Keratinocyte (primary cell): ENCODE results near the gene IL11.

ENCODE experiments used
- EZH2 ChIP-seq: IDR thresholded peaks from one replicate; pipeline ENCODE4 v1.6.1; 2012; ENCODE audit warnings: inconsistent platforms, mild to moderate bottlenecking, low read length, moderate library complexity
- TF ChIP-seq, protein P1 (sequence below), 3 experiments: IDR thresholded peaks in 1 of 3; conservative IDR thresholded peaks in 1 of 3; optimal IDR thresholded peaks in 1 of 3; 2 replicates in 2 of 3; 3 replicates in 1 of 3; pipeline versions ENCODE3 to v1.5.1; 2011; ENCODE audit warnings: low read length in 3 of 3, mild to moderate bottlenecking in 3 of 3, moderate library complexity in 2 of 3, control low read depth in 1 of 3, inconsistent platforms in 1 of 3; ENCODE audit not compliant: insufficient read depth in 2 of 3; ENCODE audit errors: extremely low read depth in 1 of 3

DNA sequence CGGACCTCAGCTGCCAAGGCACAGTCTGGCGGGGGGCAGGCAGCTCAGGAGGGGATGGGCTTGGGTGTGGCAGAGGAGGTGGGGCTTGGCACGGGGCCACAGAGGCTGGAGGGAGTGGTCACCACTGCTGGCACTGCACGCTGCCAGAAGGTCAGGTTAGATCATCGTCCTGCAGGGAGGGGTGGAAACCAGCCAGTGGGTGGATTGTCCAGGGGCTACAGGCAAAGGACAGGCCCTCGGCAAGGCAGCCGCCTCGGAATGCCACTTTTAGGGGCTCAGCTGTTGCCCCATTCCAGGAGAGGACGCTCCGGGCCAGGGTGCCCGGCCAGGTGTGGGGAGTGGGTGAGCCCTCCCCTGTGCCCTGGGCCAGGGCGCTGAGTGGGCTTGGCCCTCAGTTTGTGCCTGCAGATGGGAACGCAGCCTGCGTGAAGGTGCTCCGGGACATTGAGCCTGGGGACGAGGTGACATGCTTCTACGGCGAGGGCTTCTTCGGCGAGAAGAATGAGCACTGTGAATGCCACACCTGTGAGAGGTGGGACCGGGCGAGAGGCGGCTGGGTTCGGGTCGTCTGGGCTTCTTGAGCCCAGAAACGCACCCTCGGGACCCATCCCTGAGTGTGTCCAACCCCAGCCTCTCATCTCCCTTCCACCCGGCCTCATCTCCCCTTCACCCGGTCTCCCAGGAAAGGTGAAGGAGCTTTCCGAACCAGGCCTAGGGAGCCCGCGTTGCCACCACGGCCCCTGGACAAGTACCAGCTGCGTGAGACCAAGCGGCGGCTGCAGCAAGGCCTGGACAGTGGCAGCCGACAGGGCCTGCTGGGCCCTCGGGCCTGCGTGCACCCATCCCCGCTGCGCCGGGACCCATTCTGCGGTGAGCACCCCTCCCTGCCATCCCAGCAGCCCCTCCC, 24.2 kb downstream of the IL11 start:
- TF ChIP-seq, protein P1, sequence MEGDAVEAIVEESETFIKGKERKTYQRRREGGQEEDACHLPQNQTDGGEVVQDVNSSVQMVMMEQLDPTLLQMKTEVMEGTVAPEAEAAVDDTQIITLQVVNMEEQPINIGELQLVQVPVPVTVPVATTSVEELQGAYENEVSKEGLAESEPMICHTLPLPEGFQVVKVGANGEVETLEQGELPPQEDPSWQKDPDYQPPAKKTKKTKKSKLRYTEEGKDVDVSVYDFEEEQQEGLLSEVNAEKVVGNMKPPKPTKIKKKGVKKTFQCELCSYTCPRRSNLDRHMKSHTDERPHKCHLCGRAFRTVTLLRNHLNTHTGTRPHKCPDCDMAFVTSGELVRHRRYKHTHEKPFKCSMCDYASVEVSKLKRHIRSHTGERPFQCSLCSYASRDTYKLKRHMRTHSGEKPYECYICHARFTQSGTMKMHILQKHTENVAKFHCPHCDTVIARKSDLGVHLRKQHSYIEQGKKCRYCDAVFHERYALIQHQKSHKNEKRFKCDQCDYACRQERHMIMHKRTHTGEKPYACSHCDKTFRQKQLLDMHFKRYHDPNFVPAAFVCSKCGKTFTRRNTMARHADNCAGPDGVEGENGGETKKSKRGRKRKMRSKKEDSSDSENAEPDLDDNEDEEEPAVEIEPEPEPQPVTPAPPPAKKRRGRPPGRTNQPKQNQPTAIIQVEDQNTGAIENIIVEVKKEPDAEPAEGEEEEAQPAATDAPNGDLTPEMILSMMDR (optimal IDR thresholded peaks at IDR 0.05 in 1 of 3, IDR thresholded peaks at IDR 0.05 in 1 of 3, conservative IDR thresholded peaks at IDR 0.05 in 1 of 3; ENCODE audit: extremely low read depth in 1 of 3, insufficient read depth in 2 of 3, low read length in 3 of 3) = no peak
- TF ChIP-seq EZH2 = no peak
